GM18909 (cell line): ENCODE results near the gene RANBP3.
"Not testable (repeated sequence)": the region's sequence is repeated elsewhere in the genome, so short reads cannot be mapped to it uniquely, and the experiment has no call there.

Experiments
- ATAC-seq: cut with Tn5 transposase; IDR thresholded peaks from one replicate; pipeline ENCODE4 v1.9.1; 2021; ENCODE audit warnings: mild to moderate bottlenecking; ENCODE audit not compliant: unreplicated experiment, poor library complexity

Gene RANBP3

GRCh38 chr19:6010107-6010506 is 32.2 kb upstream of the RANBP3 start:
- no peak for ATAC-seq

GRCh38 chr19:6007866-6008265 is 29.9 kb upstream of the RANBP3 start:
- no peak for ATAC-seq

GRCh38 chr19:6006896-6007295 is 29.0 kb upstream of the RANBP3 start:
- ATAC-seq, result no peak

- ATAC-seq, result not testable (repeated sequence)
Observed at GRCh38 chr19:6006070-6006446, 28.1 kb upstream of the RANBP3 start.

- ATAC-seq, result no peak
Observed at GRCh38 chr19:6005321-6006069, 27.6 kb upstream of the RANBP3 start.

- ATAC-seq, result no peak
Observed at GRCh38 chr19:6003976-6004375, 26.0 kb upstream of the RANBP3 start.

GRCh38 chr19:6002591-6002990 is 24.7 kb upstream of the RANBP3 start:
- no peak for ATAC-seq

- ATAC-seq, result no peak
Observed at GRCh38 chr19:6000228-6000847, 22.4 kb upstream of the RANBP3 start.

GRCh38 chr19:5999693-6000092 is 21.8 kb upstream of the RANBP3 start:
- no peak for ATAC-seq

GRCh38 chr19:5997371-5997770 is 19.4 kb upstream of the RANBP3 start:
- no peak for ATAC-seq

GRCh38 chr19:5996623-5997320 is 18.8 kb upstream of the RANBP3 start:
- ATAC-seq, result no peak

- ATAC-seq, result no peak
Observed at GRCh38 chr19:5996102-5996501, 18.2 kb upstream of the RANBP3 start.

GRCh38 chr19:5995606-5996005 is 17.7 kb upstream of the RANBP3 start:
- no peak for ATAC-seq

GRCh38 chr19:5994405-5995165 is 16.6 kb upstream of the RANBP3 start:
- ATAC-seq, result no peak

- no peak for ATAC-seq
Observed at GRCh38 chr19:5993648-5994358, 15.9 kb upstream of the RANBP3 start.

GRCh38 chr19:5993201-5993600 is 15.3 kb upstream of the RANBP3 start:
- ATAC-seq, result no peak

- no peak for ATAC-seq
Observed at GRCh38 chr19:5992756-5993155, 14.8 kb upstream of the RANBP3 start.

- ATAC-seq, result no peak
Observed at GRCh38 chr19:5991244-5991838, 13.4 kb upstream of the RANBP3 start.

- no peak for ATAC-seq
Observed at GRCh38 chr19:5990289-5990797, 12.4 kb upstream of the RANBP3 start.
